Effector memory CD8-positive, alpha-beta T cell (primary cell): Measurements from ENCODE around the gene EN1.

ENCODE experiments used
- ATAC-seq: fragments of 150-1000 bp; cut with Tn5 transposase; replicated peaks from 2 replicates; pipeline ENCODE4 v1.10.0; 2021; ENCODE audit warnings: mild to moderate bottlenecking, moderate library complexity
- DNase-seq, 3 experiments: peaks; one replicate each; pipeline ENCODE4 v3.0.0; 2021
- H3K27ac Mint-ChIP-seq, 2 donors: one replicate each; pipeline ENCODE4 v1.8.0; 2022; ENCODE audit warnings: mild to moderate bottlenecking in 2 of 2, mixed read lengths in 2 of 2, moderate library complexity in 2 of 2
- H3K27me3 Mint-ChIP-seq, 2 donors: one replicate each; pipeline ENCODE4 v1.8.0; 2022; ENCODE audit warnings: mixed read lengths in 2 of 2
- H3K36me3 Mint-ChIP-seq: one replicate; pipeline ENCODE4 v1.8.0; 2022; ENCODE audit warnings: mild to moderate bottlenecking, moderate library complexity, mixed read lengths; ENCODE audit not compliant: insufficient read depth
- H3K4me1 Mint-ChIP-seq, 2 donors: one replicate each; pipeline ENCODE4 v1.8.0; 2022; ENCODE audit warnings: low read depth in 2 of 2, mixed read lengths in 2 of 2
- H3K4me3 Mint-ChIP-seq, 2 donors: one replicate each; pipeline ENCODE4 v1.8.0; 2022; ENCODE audit warnings: mild to moderate bottlenecking in 2 of 2, mixed read lengths in 2 of 2, moderate library complexity in 2 of 2
- H3K9me3 Mint-ChIP-seq, 2 donors: one replicate each; pipeline ENCODE4 v1.8.0; 2022; ENCODE audit warnings: mixed read lengths in 2 of 2

EN1 gene

DNA sequence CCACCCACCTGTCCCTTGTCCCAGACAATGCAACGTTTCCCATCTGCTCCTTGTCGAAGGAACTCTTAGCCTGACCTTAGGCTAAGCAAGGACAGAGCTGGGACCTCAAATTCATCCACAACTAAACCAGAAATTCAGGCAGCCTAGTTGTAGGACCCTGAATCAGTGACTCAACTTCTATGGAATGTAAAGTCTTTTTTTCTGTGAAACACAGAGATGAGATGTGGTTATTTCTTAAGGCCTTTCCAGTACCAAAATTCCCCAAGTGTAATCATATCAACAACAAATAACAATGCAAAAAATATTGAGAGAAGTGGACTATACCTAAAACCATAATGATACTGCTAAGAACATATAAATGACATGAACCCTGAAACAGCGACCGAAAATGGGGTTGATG, 46.7 kb downstream of the EN1 start:
- DNase-seq: no peak
- Mint-ChIP-seq H3K4me1 (no peaks in the 10 kb centered on the region), H3K9me3 (peaks cover 0 to 2% of the 10 kb centered on the region in 2 donors), H3K36me3 (no peaks in the 10 kb centered on the region), H3K4me3 (no peak overlapping the region), H3K27me3 (peaks cover 15 to 30% of the 10 kb centered on the region in 2 donors), H3K27ac (no peak overlapping the region)
- ATAC-seq: no peak

DNA sequence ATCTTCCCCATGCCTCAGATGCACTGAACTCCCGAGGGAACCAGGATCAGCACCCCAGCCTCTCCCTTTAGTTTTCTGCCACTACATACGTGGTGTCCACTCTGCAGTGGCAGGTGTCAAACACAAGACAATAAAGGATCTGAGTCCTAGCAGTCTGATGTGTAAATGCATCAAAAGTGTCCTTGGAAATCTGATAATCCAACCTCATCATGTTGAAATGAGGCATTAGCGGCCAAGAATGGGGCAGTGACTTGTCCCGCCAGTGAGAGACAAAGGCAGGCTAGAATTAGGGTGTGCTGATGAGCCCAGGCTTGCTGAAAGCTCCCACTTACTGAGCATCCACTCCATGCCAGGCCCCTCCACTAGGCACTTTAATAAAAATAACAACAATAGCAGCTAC, 52.9 kb downstream of the EN1 start:
- Mint-ChIP-seq H3K4me3 (no peak overlapping the region), H3K27me3 (peaks cover 40 to 46% of the 10 kb centered on the region in 2 donors), H3K27ac (no peak overlapping the region), H3K36me3 (no peaks in the 10 kb centered on the region), H3K9me3 (peaks cover 0 to 4% of the 10 kb centered on the region in 2 donors), H3K4me1 (no peaks in the 10 kb centered on the region)
- no peak for ATAC-seq
- no peak for DNase-seq
